Vagina (tissue), 2 donors: ENCODE data around the gene PIN1.

Experiments used
- POLR2A ChIP-seq, 2 donors: fragments of 450-650 bp; IDR thresholded peaks; one replicate each; pipeline ENCODE4 v1.6.1; 2017; ENCODE audit warnings: antibody characterized with exemption in 2 of 2, mild to moderate bottlenecking in 2 of 2, moderate library complexity in 2 of 2
- POLR2AphosphoS5 ChIP-seq, 2 donors: sonication (generic); formaldehyde crosslinking; IDR thresholded peaks; one replicate each; pipeline ENCODE4 v1.9.0; 2017; ENCODE audit warnings: antibody characterized with exemption in 2 of 2, mild to moderate bottlenecking in 2 of 2, low read depth in 1 of 2; ENCODE audit not compliant: insufficient read depth in 1 of 2
- TF ChIP-seq, protein P1 (sequence below), 3 experiments: fragments of 450-650 bp in 2 of 3; fragments of 200-600 bp in 1 of 3; sonication (generic) in 1 of 3; IDR thresholded peaks; one replicate each; pipeline ENCODE4 v1.5.1; 2017 to 2019; ENCODE audit warnings: antibody characterized with exemption in 3 of 3, mild to moderate bottlenecking in 2 of 3, moderate library complexity in 2 of 3

DNA sequence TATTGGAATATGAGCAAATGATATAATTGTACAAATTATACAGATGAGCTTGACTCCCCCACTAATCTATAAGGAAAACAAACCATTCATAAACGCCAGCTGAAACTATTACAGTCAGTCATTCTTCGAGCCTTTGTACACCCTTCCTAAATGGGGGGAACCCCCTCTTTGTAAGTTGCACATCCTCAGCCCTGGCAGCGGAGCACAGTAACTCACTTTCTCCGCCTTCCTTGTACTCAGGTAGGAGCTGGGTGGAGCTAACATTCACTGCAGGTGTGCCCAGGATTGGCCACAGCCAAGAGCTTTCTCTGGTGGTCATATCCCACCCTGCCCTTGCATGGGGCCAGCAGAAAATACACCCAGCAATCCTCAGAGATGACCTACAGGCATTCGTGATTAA is 28.6 kb downstream of the PIN1 start:
- TF ChIP-seq, protein P1, sequence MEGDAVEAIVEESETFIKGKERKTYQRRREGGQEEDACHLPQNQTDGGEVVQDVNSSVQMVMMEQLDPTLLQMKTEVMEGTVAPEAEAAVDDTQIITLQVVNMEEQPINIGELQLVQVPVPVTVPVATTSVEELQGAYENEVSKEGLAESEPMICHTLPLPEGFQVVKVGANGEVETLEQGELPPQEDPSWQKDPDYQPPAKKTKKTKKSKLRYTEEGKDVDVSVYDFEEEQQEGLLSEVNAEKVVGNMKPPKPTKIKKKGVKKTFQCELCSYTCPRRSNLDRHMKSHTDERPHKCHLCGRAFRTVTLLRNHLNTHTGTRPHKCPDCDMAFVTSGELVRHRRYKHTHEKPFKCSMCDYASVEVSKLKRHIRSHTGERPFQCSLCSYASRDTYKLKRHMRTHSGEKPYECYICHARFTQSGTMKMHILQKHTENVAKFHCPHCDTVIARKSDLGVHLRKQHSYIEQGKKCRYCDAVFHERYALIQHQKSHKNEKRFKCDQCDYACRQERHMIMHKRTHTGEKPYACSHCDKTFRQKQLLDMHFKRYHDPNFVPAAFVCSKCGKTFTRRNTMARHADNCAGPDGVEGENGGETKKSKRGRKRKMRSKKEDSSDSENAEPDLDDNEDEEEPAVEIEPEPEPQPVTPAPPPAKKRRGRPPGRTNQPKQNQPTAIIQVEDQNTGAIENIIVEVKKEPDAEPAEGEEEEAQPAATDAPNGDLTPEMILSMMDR (IDR thresholded peaks at IDR 0.05), result no peak
- TF ChIP-seq POLR2A (IDR thresholded peaks at IDR 0.05) (no peak), POLR2AphosphoS5 (IDR thresholded peaks at IDR 0.05; ENCODE audit: insufficient read depth in 1 of 2, low read depth in 1 of 2) (no peak)
